Measurements from ENCODE around the gene BCAS3.
"Not testable (repeated sequence)": the region's sequence is repeated elsewhere in the genome, so short reads cannot be mapped to it uniquely, and the experiment has no call there.

BCAS3 gene

DNA sequence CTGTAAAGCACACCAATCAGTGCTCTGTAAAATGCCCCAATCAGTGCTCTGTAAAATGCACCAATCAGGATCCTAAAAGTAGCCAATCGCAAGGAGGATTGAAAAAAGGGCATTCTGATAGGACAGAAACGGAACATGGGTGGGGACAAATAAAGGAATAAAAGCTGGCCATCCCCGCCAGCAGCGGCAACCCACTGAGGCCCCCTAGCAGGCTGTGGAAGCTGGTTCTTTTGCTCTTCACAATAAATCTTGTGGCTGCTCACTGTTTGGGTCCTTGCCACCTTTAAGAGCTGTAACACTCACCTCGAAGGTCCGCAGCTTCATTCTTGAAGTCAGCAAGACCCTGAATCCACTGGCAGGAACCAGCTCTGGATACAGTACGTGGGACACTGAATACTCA, 559.6 kb downstream of the BCAS3 start:
- Mint-ChIP-seq H3K36me3 (ENCODE audit: low read depth) (no peaks in the 10 kb centered on the region), H3K27ac (no peak overlapping the region), H3K4me1 (ENCODE audit: low read depth) (peaks cover 24% of the 10 kb centered on the region)

DNA sequence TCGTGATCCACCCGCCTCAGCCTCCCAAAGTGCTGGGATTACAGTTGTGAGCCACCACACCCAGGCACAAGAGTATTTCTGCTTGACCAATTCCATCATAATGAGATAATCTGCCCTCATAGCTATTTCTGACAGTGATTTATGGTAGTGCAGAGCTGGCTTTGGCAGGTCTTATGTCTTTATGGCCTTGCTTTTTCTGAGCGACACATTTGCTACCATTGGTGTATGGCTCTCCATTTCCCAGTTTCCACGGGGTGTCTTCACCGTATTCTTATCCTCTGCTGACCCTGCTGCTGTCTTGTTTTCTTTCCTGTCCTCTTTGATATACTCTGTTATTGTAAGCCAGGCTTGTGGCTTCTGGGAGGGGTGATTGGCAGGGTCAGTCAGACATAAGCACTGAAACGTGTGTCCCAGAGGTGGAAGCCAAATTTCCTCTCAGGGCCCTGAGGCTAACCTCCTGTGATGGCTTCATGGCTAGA, 560.8 kb downstream of the BCAS3 start:
- H3K4me3 Mint-ChIP-seq = no peak overlapping the region
- no peaks in the 10 kb centered on the region for H3K36me3 Mint-ChIP-seq (ENCODE audit: low read depth)
- no peak for DNase-seq
- H3K27me3 Mint-ChIP-seq = no peaks in the 10 kb centered on the region
- peaks cover 24% of the 10 kb centered on the region for H3K4me1 Mint-ChIP-seq (ENCODE audit: low read depth)
- peaks cover 3% of the 10 kb centered on the region for H3K9me3 Mint-ChIP-seq
- H3K27ac Mint-ChIP-seq = peak overlapping the region; percentile 4

More for the DNA sequence above, 559.6 kb downstream of the BCAS3 start:
- Mint-ChIP-seq H3K9me3 (peaks cover 3% of the 10 kb centered on the region), H3K4me3 (no peak overlapping the region), H3K27me3 (no peaks in the 10 kb centered on the region)
- DNase-seq = no peak

DNA sequence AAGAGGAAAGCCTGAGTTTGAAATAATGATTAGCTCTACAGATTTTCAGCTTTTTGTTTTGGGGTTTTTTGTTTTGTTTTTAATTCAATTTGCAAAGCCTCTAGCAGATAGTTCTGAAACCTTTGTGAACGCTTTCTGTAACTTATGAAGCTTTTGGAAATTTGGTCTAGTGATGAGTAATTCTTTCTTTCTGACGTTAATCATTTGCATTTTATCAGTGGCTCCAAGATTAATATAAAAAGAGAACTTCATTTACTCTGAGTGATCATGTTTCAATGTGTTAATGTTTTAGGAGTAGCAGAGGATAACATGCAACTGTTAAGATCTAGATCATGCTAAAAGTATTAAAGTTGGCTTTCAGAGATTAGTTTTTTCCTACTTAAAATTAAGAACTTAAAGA, 561.7 kb downstream of the BCAS3 start:
- no peaks in the 10 kb centered on the region for H3K27me3 Mint-ChIP-seq
- peaks cover 24% of the 10 kb centered on the region for H3K4me1 Mint-ChIP-seq (ENCODE audit: low read depth)
- H3K27ac Mint-ChIP-seq = peak overlapping the region; percentile 30
- peaks cover 3% of the 10 kb centered on the region for H3K9me3 Mint-ChIP-seq
- no peak overlapping the region for H3K4me3 Mint-ChIP-seq
- no peaks in the 10 kb centered on the region for H3K36me3 Mint-ChIP-seq (ENCODE audit: low read depth)
- no peak for DNase-seq

DNA sequence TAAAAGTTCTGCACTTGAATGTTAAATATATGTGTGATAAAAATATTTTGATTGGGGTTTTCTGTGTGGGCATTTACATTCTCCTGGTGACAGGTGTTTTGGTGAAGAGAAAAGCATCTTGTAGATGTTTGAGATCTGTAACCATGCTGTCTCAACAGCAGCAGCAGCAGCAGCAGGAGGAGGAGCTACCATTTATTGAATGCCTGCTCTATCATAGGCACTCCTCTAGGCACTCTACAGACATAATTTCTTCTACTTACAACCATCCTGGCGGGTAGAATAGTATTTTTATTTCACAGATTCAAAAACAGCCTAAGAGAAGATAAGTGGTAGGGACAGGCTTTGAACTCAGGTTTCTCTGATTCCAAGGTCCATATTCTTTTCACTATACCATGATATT, 562.3 kb downstream of the BCAS3 start:
- Mint-ChIP-seq H3K36me3 (ENCODE audit: low read depth) (no peaks in the 10 kb centered on the region), H3K4me3 (peak overlapping the region; percentile 25), H3K4me1 (ENCODE audit: low read depth) (peaks cover 24% of the 10 kb centered on the region), H3K27ac (no peak overlapping the region), H3K27me3 (no peaks in the 10 kb centered on the region), H3K9me3 (peaks cover 3% of the 10 kb centered on the region)
- DNase-seq = no peak

DNA sequence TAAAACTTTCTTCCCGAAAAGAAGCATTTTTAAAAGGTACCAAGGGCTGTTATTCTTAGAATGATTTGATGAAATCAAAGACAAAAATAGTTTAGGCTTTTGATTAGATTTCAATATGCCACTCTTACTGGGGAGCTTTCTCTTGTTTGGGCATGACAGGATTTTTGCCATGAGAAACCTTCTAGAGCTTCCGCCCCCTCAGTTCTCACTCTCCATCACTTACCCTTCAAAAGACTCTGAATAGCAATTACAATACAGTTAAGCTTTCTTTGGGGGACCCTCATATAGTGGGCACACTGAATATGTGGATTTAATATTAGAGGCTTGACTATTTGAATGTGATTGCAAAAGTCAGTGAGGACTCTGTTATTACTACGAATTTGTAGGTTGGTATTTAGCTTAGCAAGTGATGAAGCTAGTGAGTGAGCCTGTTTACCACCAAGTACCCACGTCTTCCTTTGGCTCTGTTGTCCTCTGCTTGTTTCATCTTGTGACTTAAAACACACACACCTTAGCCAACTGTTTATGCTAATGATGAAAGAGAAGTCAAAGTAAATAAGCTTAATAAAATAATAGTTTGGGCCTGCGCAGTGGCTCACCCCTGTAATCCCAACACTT, 563.3 kb downstream of the BCAS3 start:
- peaks cover 3% of the 10 kb centered on the region for H3K9me3 Mint-ChIP-seq
- H3K4me3 Mint-ChIP-seq = peak overlapping the region; percentile 29
- DNase-seq = no peak
- peaks cover 24% of the 10 kb centered on the region for H3K4me1 Mint-ChIP-seq (ENCODE audit: low read depth)
- no peaks in the 10 kb centered on the region for H3K27me3 Mint-ChIP-seq
- H3K27ac Mint-ChIP-seq = peak overlapping the region; percentile 50
- no peaks in the 10 kb centered on the region for H3K36me3 Mint-ChIP-seq (ENCODE audit: low read depth)

DNA sequence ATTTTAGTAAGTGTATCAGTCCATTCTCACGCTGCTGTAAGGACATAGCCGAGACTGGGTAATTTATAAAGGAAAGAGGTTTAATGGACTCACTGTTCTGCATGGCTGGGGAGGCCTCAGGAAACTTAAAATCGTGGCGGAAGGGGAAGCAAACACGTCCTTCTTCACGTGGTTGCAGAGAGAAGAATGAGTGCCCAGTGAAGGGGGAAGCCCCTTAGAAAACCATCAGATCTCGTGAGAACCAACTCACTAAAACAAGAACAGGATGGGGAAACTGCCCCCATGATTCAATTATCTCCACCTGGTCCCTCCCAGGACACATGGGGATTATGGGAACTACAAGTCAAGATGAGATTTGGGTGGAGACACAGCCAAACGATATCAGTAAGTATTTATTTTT, 567.3 kb downstream of the BCAS3 start:
- not testable (repeated sequence) for DNase-seq; H3K4me1 Mint-ChIP-seq (ENCODE audit: low read depth); H3K4me3 Mint-ChIP-seq; H3K27ac Mint-ChIP-seq; H3K27me3 Mint-ChIP-seq; H3K36me3 Mint-ChIP-seq (ENCODE audit: low read depth); H3K9me3 Mint-ChIP-seq

DNA sequence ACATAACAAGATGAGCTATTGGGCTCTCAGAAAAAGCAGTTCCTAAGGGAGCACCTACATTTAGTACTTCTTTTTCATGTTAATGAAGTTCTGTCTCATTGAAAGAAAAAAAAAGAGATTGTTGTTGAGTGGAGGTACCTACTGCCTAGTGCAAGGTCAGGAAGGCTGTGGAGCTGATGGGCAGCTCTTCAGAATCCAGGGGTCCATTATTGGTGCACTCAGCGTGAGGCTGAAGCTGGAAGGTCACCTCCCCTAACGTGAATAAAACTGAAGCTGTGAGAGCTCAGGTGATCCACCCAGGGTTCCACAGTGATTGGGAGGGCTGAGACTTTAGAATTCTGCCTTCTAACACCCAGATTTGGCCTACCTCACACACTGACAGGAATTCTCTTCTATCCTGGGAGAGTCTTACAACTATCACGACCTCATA, 568.1 kb downstream of the BCAS3 start:
- no peaks in the 10 kb centered on the region for H3K36me3 Mint-ChIP-seq (ENCODE audit: low read depth)
- DNase-seq = no peak
- H3K27ac Mint-ChIP-seq = no peak overlapping the region
- H3K27me3 Mint-ChIP-seq = no peaks in the 10 kb centered on the region
- peaks cover 8% of the 10 kb centered on the region for H3K4me1 Mint-ChIP-seq (ENCODE audit: low read depth)
- no peaks in the 10 kb centered on the region for H3K9me3 Mint-ChIP-seq
- H3K4me3 Mint-ChIP-seq = no peak overlapping the region

DNA sequence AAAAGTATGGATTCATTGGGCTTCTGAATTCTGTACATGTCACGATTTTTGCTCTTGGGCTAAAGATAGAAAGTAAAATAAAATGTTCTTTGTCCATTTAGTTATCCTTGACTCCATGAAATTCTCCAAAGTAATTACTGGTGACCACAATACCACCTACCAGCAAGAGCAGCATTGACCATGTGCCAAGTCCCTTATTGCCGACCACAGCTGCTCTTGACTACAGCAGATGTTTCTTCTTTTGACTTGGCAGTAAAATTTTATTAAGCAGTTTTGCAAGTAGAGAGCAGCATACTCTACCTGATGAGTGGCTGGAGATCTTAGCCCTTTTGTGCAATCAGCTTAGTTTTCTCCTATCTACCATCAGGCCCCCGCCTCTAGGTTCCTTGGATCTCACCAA, 569.8 kb downstream of the BCAS3 start:
- no peak overlapping the region for H3K4me3 Mint-ChIP-seq
- H3K27me3 Mint-ChIP-seq = no peaks in the 10 kb centered on the region
- peaks cover 9% of the 10 kb centered on the region for H3K4me1 Mint-ChIP-seq (ENCODE audit: low read depth)
- H3K27ac Mint-ChIP-seq = no peak overlapping the region
- no peaks in the 10 kb centered on the region for H3K9me3 Mint-ChIP-seq
- no peak for DNase-seq
- no peaks in the 10 kb centered on the region for H3K36me3 Mint-ChIP-seq (ENCODE audit: low read depth)

DNA sequence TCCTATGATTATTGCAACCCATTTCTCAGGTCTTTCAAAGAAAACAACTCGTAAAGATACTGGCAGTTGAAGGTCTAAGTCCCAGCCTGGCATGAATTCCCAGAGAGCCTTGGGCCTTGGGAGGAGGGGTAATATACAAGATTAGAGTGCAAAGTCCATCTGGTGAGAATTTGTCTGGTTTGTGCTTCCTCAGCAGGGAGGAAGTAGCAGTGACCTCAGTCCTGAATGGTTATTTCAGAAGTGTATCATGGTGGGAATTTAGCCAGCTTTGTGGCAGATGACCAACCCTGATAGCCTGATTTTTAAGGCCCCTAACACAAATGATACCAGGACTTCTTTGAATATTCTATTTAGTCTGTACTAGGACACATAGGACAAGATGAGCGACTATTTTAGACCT, 570.7 kb downstream of the BCAS3 start:
- no peaks in the 10 kb centered on the region for H3K9me3 Mint-ChIP-seq
- H3K4me3 Mint-ChIP-seq = no peak overlapping the region
- no peaks in the 10 kb centered on the region for H3K27me3 Mint-ChIP-seq
- H3K36me3 Mint-ChIP-seq (ENCODE audit: low read depth) = no peaks in the 10 kb centered on the region
- no peak for DNase-seq
- no peak overlapping the region for H3K27ac Mint-ChIP-seq
- peaks cover 9% of the 10 kb centered on the region for H3K4me1 Mint-ChIP-seq (ENCODE audit: low read depth)

DNA sequence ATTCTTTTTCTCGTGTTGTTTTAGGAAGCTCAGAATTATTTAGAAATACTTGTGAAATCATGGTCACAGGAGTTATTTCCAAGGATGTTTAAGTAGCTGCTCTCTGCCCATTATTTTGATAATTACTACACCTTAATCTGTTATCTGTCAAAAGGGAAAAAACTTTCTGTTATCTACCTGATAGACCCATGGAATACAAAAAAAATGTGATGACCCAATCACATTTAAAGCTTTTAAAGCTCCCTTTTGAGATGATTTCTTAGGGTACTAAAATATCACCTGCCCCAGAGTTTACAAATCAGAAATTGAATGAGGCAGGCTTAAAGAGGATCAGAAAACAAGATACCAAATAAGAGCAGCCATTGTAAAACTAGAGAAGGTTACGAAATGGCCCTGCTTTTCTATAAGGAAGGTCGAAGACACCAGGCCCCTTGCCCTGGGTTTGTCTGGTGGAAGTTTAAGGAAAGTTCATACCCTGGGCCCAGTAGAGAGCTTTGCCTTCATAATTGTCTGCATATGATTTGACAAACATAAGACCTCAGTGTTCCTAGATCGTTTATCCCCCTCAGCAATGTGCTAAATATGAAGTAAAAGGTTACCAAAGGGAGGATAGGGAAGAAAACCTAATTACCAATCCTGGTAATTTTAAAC, 572.1 kb downstream of the BCAS3 start:
- no peak for DNase-seq
- Mint-ChIP-seq H3K9me3 (no peaks in the 10 kb centered on the region), H3K27ac (no peak overlapping the region), H3K27me3 (no peaks in the 10 kb centered on the region), H3K4me3 (no peak overlapping the region), H3K36me3 (ENCODE audit: low read depth) (no peaks in the 10 kb centered on the region), H3K4me1 (ENCODE audit: low read depth) (peaks cover 9% of the 10 kb centered on the region)

DNA sequence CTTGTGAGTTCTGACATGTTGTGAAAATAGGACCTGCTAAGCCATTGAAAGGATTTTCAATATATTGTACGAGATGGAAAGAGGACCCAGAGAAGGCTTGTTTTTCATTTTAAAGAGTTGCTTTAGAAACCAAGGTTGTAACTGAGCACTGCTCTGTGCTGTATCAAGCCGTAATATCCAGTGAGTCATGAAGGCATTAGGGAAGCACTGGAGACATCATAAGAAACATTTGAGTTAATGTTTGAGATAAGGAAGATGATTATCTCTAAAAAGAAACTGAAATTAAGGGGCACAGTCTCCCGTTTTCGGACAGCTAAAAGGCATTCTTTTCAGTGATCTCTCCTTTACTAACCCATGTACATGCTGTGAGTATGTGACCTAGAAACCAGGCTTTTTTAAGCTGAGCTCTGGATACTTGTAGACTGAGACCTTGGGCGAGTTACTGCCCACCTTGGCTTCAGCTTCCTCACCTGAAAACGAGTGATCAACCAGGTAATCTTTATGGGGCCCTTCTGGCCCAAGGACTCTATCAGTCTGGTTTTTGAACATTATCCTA, 572.8 kb downstream of the BCAS3 start:
- Mint-ChIP-seq H3K27me3 (no peaks in the 10 kb centered on the region), H3K4me1 (ENCODE audit: low read depth) (peaks cover 9% of the 10 kb centered on the region), H3K9me3 (no peaks in the 10 kb centered on the region), H3K4me3 (no peak overlapping the region), H3K36me3 (ENCODE audit: low read depth) (no peaks in the 10 kb centered on the region), H3K27ac (no peak overlapping the region)
- DNase-seq = no peak

DNA sequence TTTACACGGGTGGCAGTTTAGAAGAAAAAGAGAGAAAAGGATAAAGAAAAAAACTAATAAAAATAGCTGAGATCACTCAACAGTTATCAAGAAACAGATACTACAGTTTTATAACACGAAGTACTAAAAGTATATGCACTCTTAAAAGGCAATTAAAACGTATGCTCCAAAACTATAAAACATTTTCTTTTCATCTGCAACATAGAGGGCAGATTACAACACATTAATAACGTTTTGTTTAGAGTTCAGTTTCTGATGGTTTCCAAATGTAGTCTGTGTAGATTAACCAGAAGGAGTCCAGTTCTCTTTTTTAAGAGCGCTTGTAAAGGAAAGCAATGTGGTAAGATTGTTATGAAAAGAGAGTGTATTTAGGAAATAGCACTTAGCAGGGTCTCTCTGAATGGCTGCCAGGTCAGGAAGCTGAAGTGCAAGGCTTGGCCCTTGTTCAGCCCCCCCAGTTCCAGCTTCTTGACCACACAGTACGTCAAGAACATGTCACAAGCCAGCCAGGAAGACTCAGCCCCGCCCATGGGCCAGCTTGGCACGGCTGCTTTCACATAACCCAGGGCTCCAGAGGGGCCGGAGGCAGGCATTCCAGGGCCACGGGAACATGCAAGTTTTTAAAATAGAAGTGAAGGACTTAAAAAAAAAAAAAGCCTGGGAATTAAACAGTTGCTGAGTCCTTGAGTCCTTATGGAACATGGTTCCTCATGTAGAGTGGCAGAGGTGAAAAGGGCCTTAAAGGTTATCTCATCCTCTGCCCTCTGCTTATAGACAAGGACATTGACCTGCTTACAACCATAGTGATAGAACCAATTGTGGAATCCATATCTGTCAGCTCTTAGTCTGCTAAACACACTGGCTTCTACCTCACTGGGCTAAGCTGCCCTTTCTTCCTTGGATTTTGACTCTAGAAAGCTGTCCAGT, 574.6 kb downstream of the BCAS3 start:
- H3K27ac Mint-ChIP-seq = no peak overlapping the region
- H3K4me3 Mint-ChIP-seq = no peak overlapping the region
- no peaks in the 10 kb centered on the region for H3K36me3 Mint-ChIP-seq (ENCODE audit: low read depth)
- no peaks in the 10 kb centered on the region for H3K27me3 Mint-ChIP-seq
- peaks cover 9% of the 10 kb centered on the region for H3K4me1 Mint-ChIP-seq (ENCODE audit: low read depth)
- no peak for DNase-seq
- no peaks in the 10 kb centered on the region for H3K9me3 Mint-ChIP-seq

DNA sequence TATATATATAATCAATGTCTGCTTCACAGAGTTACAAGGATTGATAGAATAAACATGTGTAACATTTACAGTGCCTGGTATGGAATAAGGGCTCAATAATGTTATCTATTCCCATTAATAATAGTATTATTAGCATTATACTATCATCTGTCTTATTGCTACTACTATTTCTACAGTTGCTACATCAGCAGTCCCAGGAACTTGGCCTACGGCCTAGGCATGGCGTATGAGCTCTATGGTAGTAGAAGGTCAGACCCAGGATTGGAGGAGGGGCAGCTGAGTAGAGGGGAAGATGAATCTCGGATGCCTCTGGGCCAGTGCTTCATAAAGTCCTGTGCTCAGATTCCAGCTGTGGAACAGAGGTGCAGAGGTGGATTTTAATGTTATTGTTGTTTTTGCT, 575.7 kb downstream of the BCAS3 start:
- H3K9me3 Mint-ChIP-seq = no peaks in the 10 kb centered on the region
- no peak for DNase-seq
- H3K4me1 Mint-ChIP-seq (ENCODE audit: low read depth) = peaks cover 9% of the 10 kb centered on the region
- no peaks in the 10 kb centered on the region for H3K27me3 Mint-ChIP-seq
- H3K4me3 Mint-ChIP-seq = no peak overlapping the region
- no peaks in the 10 kb centered on the region for H3K36me3 Mint-ChIP-seq (ENCODE audit: low read depth)
- no peak overlapping the region for H3K27ac Mint-ChIP-seq

DNA sequence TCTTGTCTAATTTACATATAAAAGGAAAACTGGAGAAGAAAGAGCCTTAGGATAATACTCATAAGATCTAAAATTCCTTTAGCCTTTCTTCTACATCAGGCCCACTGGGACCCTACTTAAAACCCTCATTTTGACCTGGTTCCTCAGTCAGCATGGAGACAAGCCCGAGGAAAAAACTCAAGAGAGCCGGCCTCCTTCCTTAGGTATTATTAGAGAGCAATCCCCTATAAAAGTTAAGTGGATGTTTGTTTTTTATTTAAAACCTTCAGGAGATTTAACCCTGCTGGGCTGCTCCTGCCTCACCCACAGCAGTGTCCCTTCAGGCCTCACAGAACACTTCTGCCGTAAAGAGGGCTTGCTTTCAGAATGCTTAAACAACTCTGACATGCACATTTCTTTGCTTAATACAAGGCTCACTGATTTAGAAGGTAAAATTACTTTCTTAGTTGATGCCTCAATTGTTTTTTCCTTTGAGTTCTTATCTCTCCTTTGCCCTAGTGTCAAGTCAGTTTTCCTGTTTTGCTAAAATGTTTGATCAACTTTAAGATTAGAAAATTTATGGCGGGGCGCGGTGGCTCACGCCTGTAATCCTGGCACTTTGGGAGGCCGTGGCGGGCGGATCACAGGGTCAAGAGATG, 576.4 kb downstream of the BCAS3 start:
- no peaks in the 10 kb centered on the region for H3K27me3 Mint-ChIP-seq
- H3K36me3 Mint-ChIP-seq (ENCODE audit: low read depth) = no peaks in the 10 kb centered on the region
- no peak overlapping the region for H3K4me3 Mint-ChIP-seq
- DNase-seq = no peak
- H3K9me3 Mint-ChIP-seq = no peaks in the 10 kb centered on the region
- H3K4me1 Mint-ChIP-seq (ENCODE audit: low read depth) = peaks cover 9% of the 10 kb centered on the region
- no peak overlapping the region for H3K27ac Mint-ChIP-seq

Measured in activated T-cell treated with anti-CD3 and anti-CD28 coated beads, Interleukin-2, amount 50 U/mL, for 24 hours (primary cell).